Measurements from ENCODE around the gene CINP. TPM values are rescaled to one million over a fixed set of nuclear protein-coding genes. Genes with fewer than 3 reads are reported as not detected.

CINP gene
- total and polyA plus RNA-seq, 9 of the 15 experiments (the other 6 are each of a cell fraction or from before 2014, with no cell fraction given): 36.3 to 63.2 (median 43.7) TPM

GRCh38 chr14:102316338-102316742 is 46.4 kb downstream of the CINP start:
- 1% methylated on average over 10 of the region's 10 CpGs for WGBS (ENCODE audit: insufficient coverage, low coverage, missing lambda C conversion rate)
- intact Hi-C loops (cut with micrococcal nuclease) (loop anchor here (5.0 kb wide), 3 partner anchors 201 to 354 kb away; partner anchors contain the start of gene DYNC1H1), in situ Hi-C loops (cut with MboI) (loop anchor here (5.0 to 10.0 kb wide), 3 partner anchors 252 to 612 kb away; partner anchors contain the start of gene DYNC1H1)
- peaks cover 15% of the 10 kb centered on the region for H3K79me2 ChIP-seq (ENCODE audit: control insufficient read depth, insufficient read depth, low read length)
- DNase-seq (ENCODE audit: extremely low read depth in 1 of 4, low spot score in 3 of 4) (peak in 1 of 4 experiments; percentile 37), FAIRE-seq (peak; percentile 67), ATAC-seq (no peak)
- TF ChIP-seq MXD1 (CRISPR knock-in tag; IDR thresholded peaks at IDR 0.05; ENCODE audit: borderline replicate concordance, poor library complexity, severe bottlenecking) (no peak), HNRNPH1 (optimal IDR thresholded peaks at IDR 0.05; ENCODE audit: low read depth, low read length) (no peak), ZNF507 (tag; conservative IDR thresholded peaks at IDR 0.05) (no peak), ZBED1 (IDR thresholded peaks at IDR 0.05) (no peak), MNT (conservative IDR thresholded peaks at IDR 0.05) (peak; percentile 54 to 72)
- peak overlapping the region; percentile 74 for H3K27ac ChIP-seq (ENCODE audit: extremely low read depth, low read depth, low read length)
- peak overlapping the region; percentile 90 for H3K4me2 ChIP-seq (ENCODE audit: insufficient read depth, low read length)
- H3K9me1 ChIP-seq (ENCODE audit: control insufficient read depth, insufficient read depth, low read length): no peaks in the 10 kb centered on the region
- peak overlapping the region; percentile 99 for H2AFZ ChIP-seq (ENCODE audit: low read depth, low read length)
- H4K20me1 ChIP-seq (replicated peaks; ENCODE audit: control insufficient read depth, insufficient read depth, low read length): no peaks in the 10 kb centered on the region
- no TSS peak for BruUV-seq (replicated peaks)
- no peaks in the 10 kb centered on the region for H3K9me3 ChIP-seq (replicated peaks; ENCODE audit: control insufficient read depth, insufficient read depth, low read depth, low read length)
- peak overlapping the region; percentile 54 for H3K4me3 ChIP-seq
- H3K36me3 ChIP-seq (ENCODE audit: control insufficient read depth, insufficient read depth, low read length): 0 out of 3 replicates have a peak, but pooled peaks cover under 1% of the 10 kb centered on the region
- POLR2A ChIA-PET: interaction anchor here (0.6 to 1.4 kb wide), 3 partner anchors 11 to 1391 kb away, joined by 3 to 4 read pairs (median 3); partner anchors contain the start of gene MOK
- H3K4me1 ChIP-seq (replicated peaks in 1 of 2; ENCODE audit: control insufficient read depth in 2 of 2, insufficient read depth in 2 of 2, low read length in 2 of 2): peaks cover 27 to 31% of the 10 kb centered on the region in 2 experiments; a peak in 4 of 5 replicates
- CTCF ChIA-PET (ENCODE audit: low intra/inter-chr PET ratio): interaction anchor here (1.0 to 1.3 kb wide), 2 partner anchors 81 to 270 kb away, joined by 4 to 7 read pairs; no protein-coding TSS in a partner anchor
- H3K9ac ChIP-seq (ENCODE audit: insufficient read depth in 1 of 2, low read depth in 2 of 2, low read length in 2 of 2): peak overlapping the region; percentile 66 to 71; a peak in 3 of 4 replicates
- H3K27me3 ChIP-seq (ENCODE audit: control insufficient read depth in 2 of 2, insufficient read depth in 2 of 2, low read length in 2 of 2): no peaks in the 10 kb centered on the region
